Caco-2 (cell line): ENCODE measurements around the gene EAF1. TPM values are rescaled to one million over a fixed set of nuclear protein-coding genes. Genes with fewer than 3 reads are reported as not detected.

Experiments used
- BruUV-seq: library from RNA; stranded (reverse); fragments of 400-500 nt; replicated peaks from 2 replicates; lab custom pipeline; 2021; lab: Mats Ljungman, UMichigan
- CTCF ChIA-PET: fragments of 300-600 bp; sonication (Branson Sonifier 250); formaldehyde crosslinking; loops from one replicate; lab custom pipeline; 2022; ENCODE audit warnings: antibody characterized with exemption; lab: Charles Lee
- POLR2A ChIA-PET: fragments of 300-600 bp; sonication (Branson Sonifier 250); formaldehyde crosslinking; loops from one replicate; lab custom pipeline; 2022; ENCODE audit warnings: antibody characterized with exemption; lab: Charles Lee
- DNase-seq, 2 experiments: peaks; one replicate each; pipeline versions ENCODE4 v3.0.0 to v3.0.0-alpha.2; 2020 to 2022
- H3K27me3 ChIP-seq: replicated peaks from 2 replicates; pipeline ENCODE4 v1.6.0; 2011; ENCODE audit warnings: low read length; ENCODE audit not compliant: control insufficient read depth, insufficient read depth
- H3K36me3 ChIP-seq: 2 replicates; pipeline ENCODE4 v1.5.1; 2011; ENCODE audit warnings: low read length; ENCODE audit not compliant: control insufficient read depth, insufficient read depth
- H3K4me1 ChIP-seq: fragments of 250-450 bp; sonication (Bioruptor Pico); 2 replicates; pipeline ENCODE4 v1.5.1; 2020; ENCODE audit warnings: mild to moderate bottlenecking
- H3K4me3 ChIP-seq: 2 replicates; pipeline ENCODE4 v1.5.1; 2011; ENCODE audit warnings: low read depth, mild to moderate bottlenecking, control low read depth, low read length
- H3K9me3 ChIP-seq: fragments of 250-450 bp; sonication (Bioruptor Pico); 2 replicates; pipeline ENCODE4 v1.5.1; 2020; ENCODE audit warnings: mild to moderate bottlenecking, moderate library complexity
- H3K27ac Mint-ChIP-seq: one replicate; pipeline ENCODE4 v1.8.0; 2022; ENCODE audit warnings: mixed read lengths; ENCODE audit not compliant: unreplicated experiment
- H3K27me3 Mint-ChIP-seq: one replicate; pipeline ENCODE4 v1.8.0; 2022; ENCODE audit warnings: mixed read lengths; ENCODE audit not compliant: insufficient read depth, unreplicated experiment
- H3K36me3 Mint-ChIP-seq: one replicate; pipeline ENCODE4 v1.8.0; 2022; ENCODE audit warnings: mild to moderate bottlenecking, mixed read lengths; ENCODE audit not compliant: insufficient read depth, unreplicated experiment
- H3K4me1 Mint-ChIP-seq: one replicate; pipeline ENCODE4 v1.8.0; 2022; ENCODE audit warnings: low read depth, mixed read lengths; ENCODE audit not compliant: unreplicated experiment
- H3K4me3 Mint-ChIP-seq: one replicate; pipeline ENCODE4 v1.8.0; 2022; ENCODE audit warnings: mild to moderate bottlenecking, moderate library complexity, mixed read lengths; ENCODE audit not compliant: unreplicated experiment
- H3K9me3 Mint-ChIP-seq: one replicate; pipeline ENCODE4 v1.8.0; 2022; ENCODE audit warnings: mixed read lengths; ENCODE audit not compliant: unreplicated experiment
- intact Hi-C: fragments of 100-400 bp; cut with micrococcal nuclease; formaldehyde crosslinking; loops from one replicate; pipeline ENCODE4 v1.10.0; 2022; ENCODE audit not compliant: unreplicated experiment
- total RNA-seq: library from RNA; stranded (reverse); gene quantifications from 2 replicates; pipeline ENCODE4 v1.2.3, GENCODE V29; 2022
- TF ChIP-seq, protein P1 (sequence below), 2 experiments: fragments of 200-600 bp in 1 of 2; IDR thresholded peaks; 1 replicate in 1 of 2; 2 replicates in 1 of 2; pipeline versions ENCODE4 v1.5.1 to v1.8.0; 2011 to 2022; ENCODE audit warnings: antibody characterized with exemption in 1 of 2, control low read depth in 1 of 2, inconsistent platforms in 1 of 2, low read depth in 1 of 2, low read length in 1 of 2, mild to moderate bottlenecking in 1 of 2, moderate library complexity in 1 of 2; ENCODE audit not compliant: insufficient read depth in 1 of 2, severe bottlenecking in 1 of 2, unreplicated experiment in 1 of 2

Gene EAF1
- total RNA-seq, 1 experiment from 2014 or later = 33.5 TPM

DNA sequence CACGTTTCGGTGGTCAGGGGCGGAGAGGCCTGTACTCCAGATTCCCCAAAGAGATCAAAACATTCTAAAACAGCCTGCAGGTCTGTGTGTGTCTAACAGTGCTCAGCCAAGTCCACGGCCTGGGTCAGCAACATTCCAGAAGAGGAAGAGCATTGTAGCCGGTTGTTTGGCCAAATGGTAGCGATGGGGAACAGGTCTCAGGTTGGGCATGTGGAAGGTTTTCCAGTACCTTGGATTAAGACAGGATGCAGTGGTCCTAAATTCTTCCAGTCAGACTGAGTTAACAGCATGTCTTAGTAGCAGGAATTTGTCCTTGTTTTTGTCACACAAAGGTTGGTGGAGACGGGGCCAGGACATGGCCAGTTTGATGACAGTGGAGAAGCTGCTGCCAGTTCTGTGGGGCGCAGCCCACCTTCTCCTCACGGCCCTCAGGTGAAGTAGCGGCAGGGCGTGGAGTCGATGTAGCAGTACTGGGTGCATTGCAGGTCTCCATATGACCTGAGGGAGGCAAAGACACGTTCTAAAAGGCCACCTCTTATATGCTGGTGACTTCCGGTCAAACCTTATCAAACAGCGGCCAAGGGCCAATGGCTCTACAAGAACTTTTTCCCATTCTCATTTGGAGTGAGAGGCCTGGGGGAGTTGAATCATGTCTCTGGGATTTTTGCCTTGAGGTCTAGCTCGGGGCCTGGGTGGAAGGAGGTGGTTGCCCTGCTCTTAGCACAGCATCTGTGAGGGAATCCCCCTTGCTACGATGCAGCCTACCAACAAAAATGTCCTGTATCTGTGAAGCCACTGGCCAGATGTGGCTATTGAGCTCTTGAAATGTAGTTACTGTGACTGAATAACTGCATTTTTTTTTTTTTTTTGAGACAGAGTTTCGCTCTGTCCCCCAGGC, 24.1 kb downstream of the EAF1 start:
- no peak overlapping the region for H3K27ac Mint-ChIP-seq
- H3K27me3 Mint-ChIP-seq = no peaks in the 10 kb centered on the region
- Histone ChIP-seq H3K4me1 (no peaks in the 10 kb centered on the region), H3K36me3 (no peaks in the 10 kb centered on the region), H3K27me3 (no peaks in the 10 kb centered on the region), H3K9me3 (no peaks in the 10 kb centered on the region), H3K4me3 (no peak overlapping the region)
- H3K4me1 Mint-ChIP-seq = peaks cover 6% of the 10 kb centered on the region
- TF ChIP-seq, protein P1, sequence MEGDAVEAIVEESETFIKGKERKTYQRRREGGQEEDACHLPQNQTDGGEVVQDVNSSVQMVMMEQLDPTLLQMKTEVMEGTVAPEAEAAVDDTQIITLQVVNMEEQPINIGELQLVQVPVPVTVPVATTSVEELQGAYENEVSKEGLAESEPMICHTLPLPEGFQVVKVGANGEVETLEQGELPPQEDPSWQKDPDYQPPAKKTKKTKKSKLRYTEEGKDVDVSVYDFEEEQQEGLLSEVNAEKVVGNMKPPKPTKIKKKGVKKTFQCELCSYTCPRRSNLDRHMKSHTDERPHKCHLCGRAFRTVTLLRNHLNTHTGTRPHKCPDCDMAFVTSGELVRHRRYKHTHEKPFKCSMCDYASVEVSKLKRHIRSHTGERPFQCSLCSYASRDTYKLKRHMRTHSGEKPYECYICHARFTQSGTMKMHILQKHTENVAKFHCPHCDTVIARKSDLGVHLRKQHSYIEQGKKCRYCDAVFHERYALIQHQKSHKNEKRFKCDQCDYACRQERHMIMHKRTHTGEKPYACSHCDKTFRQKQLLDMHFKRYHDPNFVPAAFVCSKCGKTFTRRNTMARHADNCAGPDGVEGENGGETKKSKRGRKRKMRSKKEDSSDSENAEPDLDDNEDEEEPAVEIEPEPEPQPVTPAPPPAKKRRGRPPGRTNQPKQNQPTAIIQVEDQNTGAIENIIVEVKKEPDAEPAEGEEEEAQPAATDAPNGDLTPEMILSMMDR (IDR thresholded peaks at IDR 0.05; ENCODE audit: insufficient read depth in 1 of 2, low read depth in 1 of 2, low read length in 1 of 2, severe bottlenecking in 1 of 2, unreplicated experiment in 1 of 2) = no peak
- POLR2A ChIA-PET = no interaction called here
- DNase-seq = no peak
- CTCF ChIA-PET = no interaction called here
- intact Hi-C loops = loop anchor here (10.0 kb wide), 1 partner anchor 103 kb away; no protein-coding TSS in a partner anchor
- no TSS peak for BruUV-seq
- no peaks in the 10 kb centered on the region for H3K9me3 Mint-ChIP-seq
- no peaks in the 10 kb centered on the region for H3K36me3 Mint-ChIP-seq
- H3K4me3 Mint-ChIP-seq = no peak overlapping the region

DNA sequence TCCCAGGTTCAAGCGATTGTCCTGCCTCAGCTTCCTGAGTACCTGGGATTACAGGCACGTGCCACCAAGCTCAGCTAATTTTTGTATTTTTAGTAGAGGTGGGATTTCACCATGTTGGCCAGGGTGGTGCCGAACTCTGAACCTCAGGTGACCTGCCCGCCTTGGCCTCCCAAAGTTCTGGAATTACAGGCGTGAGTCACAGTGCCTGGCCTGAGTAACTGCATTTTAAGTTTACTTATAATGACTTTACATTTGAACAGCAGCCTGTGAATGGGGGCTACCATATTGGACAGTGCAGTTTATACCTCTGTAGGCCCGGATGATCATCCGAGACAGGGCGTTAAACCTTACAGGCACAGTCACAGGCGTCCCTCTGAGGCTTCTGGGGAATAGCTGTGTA, 24.8 kb downstream of the EAF1 start:
- no peak for DNase-seq
- CTCF ChIA-PET = interaction anchor here (0.6 kb wide), 3 partner anchors 20 to 618 kb away, joined by 3 to 6 read pairs (median 3); no protein-coding TSS in a partner anchor
- no peak overlapping the region for H3K4me3 Mint-ChIP-seq
- H3K4me1 Mint-ChIP-seq = peaks cover 6% of the 10 kb centered on the region
- no peaks in the 10 kb centered on the region for H3K27me3 Mint-ChIP-seq
- H3K27ac Mint-ChIP-seq = no peak overlapping the region
- Histone ChIP-seq H3K27me3 (no peaks in the 10 kb centered on the region), H3K4me1 (no peaks in the 10 kb centered on the region), H3K4me3 (no peak overlapping the region), H3K9me3 (no peaks in the 10 kb centered on the region), H3K36me3 (no peaks in the 10 kb centered on the region)
- POLR2A ChIA-PET = no interaction called here
- intact Hi-C loops = loop anchor here (10.0 kb wide), 1 partner anchor 103 kb away; no protein-coding TSS in a partner anchor
- no TSS peak for BruUV-seq
- TF ChIP-seq, protein P1 (IDR thresholded peaks at IDR 0.05; ENCODE audit: insufficient read depth in 1 of 2, low read depth in 1 of 2, low read length in 1 of 2, severe bottlenecking in 1 of 2, unreplicated experiment in 1 of 2) = no peak
- H3K9me3 Mint-ChIP-seq = no peaks in the 10 kb centered on the region
- H3K36me3 Mint-ChIP-seq = no peaks in the 10 kb centered on the region

DNA sequence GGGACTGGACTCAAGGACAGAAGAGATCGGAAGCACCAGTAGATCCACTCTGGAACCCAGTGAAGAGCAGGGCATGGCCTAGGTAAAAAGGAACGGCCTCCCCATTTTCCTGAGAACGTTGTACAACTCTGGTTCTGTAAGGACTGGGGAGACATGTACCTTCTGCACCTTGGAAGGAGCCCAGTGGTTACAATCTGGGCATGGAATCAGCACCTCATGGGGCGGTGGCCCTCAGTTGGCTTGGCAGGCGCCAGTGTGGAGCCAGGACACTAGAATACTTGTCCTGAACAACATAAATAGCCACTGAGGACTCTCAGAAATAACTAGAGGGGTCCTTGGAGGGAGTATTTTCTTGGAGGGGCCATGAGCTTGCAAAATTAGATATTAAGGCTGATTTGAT, 25.6 kb downstream of the EAF1 start:
- Mint-ChIP-seq H3K9me3 (no peaks in the 10 kb centered on the region), H3K4me1 (peaks cover 7% of the 10 kb centered on the region), H3K36me3 (no peaks in the 10 kb centered on the region), H3K27me3 (no peaks in the 10 kb centered on the region), H3K4me3 (no peak overlapping the region), H3K27ac (no peak overlapping the region)
- no peak for DNase-seq
- H3K9me3 ChIP-seq = no peaks in the 10 kb centered on the region
- intact Hi-C loops = loop anchor here (10.0 kb wide), 1 partner anchor 102 kb away; no protein-coding TSS in a partner anchor
- CTCF ChIA-PET = interaction anchor here (0.6 kb wide), 2 partner anchors 19 to 619 kb away, joined by 3 read pairs; no protein-coding TSS in a partner anchor
- H3K4me3 ChIP-seq = no peak overlapping the region
- H3K36me3 ChIP-seq = no peaks in the 10 kb centered on the region
- BruUV-seq = no TSS peak
- TF ChIP-seq, protein P1 (IDR thresholded peaks at IDR 0.05; ENCODE audit: insufficient read depth in 1 of 2, low read depth in 1 of 2, low read length in 1 of 2, severe bottlenecking in 1 of 2, unreplicated experiment in 1 of 2) = no peak
- no peaks in the 10 kb centered on the region for H3K27me3 ChIP-seq
- no peaks in the 10 kb centered on the region; the same call in 1 of the 2 replicates for H3K4me1 ChIP-seq
- POLR2A ChIA-PET = no interaction called here
